HG02870 (cell line): ENCODE results near the gene C1D.
"Not testable (repeated sequence)": the region's sequence is repeated elsewhere in the genome, so short reads cannot be mapped to it uniquely, and the experiment has no call there.

Experiments used
- ATAC-seq: cut with Tn5 transposase; IDR thresholded peaks from one replicate; pipeline ENCODE4 v1.9.1; 2021; ENCODE audit warnings: mild to moderate bottlenecking, moderate library complexity; ENCODE audit not compliant: unreplicated experiment

Gene C1D

DNA sequence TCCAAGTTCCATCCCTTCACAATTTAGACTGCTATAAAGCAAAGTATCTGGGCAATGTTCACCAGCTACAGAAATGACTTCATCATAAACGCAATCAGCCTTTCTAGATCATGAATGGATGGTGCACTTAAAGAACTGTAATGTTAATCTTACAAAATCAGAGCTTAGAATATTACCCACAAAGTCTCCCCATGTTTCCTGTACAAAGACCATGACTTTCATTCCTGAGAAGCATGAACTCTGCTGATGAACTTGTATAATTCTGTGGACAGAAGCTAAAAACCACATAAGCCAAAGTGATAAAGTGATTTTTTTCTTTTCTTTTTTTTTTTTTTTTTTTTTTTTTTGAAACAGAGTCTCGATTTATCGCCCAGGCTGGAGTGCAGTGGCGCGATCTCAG lies 53.3 kb downstream of the C1D start:
- ATAC-seq, result no peak

GRCh38 chr2:68000170-68000825 lies 62.5 kb downstream of the C1D start:
- no peak for ATAC-seq

- ATAC-seq, result no peak
These were observed 63.5 kb downstream of the C1D start for GRCh38 chr2:67999332-67999731.

- ATAC-seq, result no peak
These were observed 64.9 kb downstream of the C1D start for GRCh38 chr2:67997903-67998302.

GRCh38 chr2:67997528-67997900 lies 65.3 kb downstream of the C1D start:
- ATAC-seq, result no peak

GRCh38 chr2:67996772-67997527 lies 65.9 kb downstream of the C1D start:
- ATAC-seq, result no peak

DNA sequence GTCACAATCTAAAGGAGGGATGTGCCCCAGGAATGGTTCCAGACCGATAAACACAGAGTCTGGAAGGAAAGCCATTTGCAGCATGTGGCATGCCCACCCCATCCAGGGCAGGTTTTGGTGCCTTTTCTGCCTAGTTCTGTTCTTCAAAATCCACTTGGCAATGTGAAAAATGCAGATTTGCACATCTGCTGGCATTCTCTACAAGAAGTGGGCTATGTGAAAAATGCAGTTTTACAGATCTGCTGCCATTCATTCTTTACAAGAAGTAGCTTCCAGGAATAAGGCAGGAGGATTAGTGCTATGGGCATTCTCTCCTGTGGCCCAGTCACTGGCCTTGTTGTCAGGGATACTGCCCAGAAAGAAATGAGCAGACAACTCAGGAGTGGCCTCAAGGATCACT lies 68.1 kb downstream of the C1D start:
- ATAC-seq, result no peak

DNA sequence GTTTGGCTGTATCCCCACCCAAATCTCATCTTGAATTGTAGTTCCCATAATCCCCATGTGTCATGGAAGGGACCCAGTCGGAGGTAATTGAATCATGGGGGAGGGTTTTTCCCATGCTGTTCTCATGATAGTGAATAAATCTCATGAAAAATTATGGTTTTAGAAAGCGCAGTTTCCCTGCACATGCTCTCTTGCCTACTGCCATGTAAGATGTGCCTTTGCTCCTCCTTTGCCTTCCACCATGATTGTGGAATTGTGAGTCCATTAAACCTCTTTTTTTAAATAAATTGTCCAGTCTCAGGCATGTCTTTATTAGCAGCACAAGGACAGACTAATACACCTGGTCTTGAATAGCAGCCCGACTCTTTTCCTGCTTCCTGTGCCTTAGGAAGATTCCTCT lies 68.7 kb downstream of the C1D start:
- not testable (repeated sequence) for ATAC-seq

DNA sequence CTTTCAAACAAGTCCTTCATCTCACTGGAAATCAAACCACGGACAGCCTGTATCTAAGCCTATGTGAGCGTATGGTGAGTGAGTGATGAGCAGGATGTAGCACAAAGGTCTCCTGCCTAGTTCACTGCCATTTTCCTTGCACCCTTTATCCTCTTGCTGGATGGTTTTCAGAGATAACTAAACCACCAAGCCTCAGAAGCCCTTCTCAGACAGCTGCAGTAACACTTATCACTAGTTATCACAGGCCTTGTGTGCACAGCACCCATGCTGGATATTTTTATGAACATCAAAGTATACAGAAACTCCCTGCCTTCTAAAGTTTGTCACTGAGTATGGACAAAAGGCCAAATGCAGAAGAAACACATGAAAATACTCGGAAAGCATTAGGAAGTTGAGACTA lies 69.5 kb downstream of the C1D start:
- ATAC-seq, result no peak

- no peak for ATAC-seq
These were observed 71.3 kb downstream of the C1D start for GRCh38 chr2:67991456-67991855.
